IMR-90 (cell line): ENCODE data around the gene GJA4. TPM values are rescaled to one million over a fixed set of nuclear protein-coding genes. Genes with fewer than 3 reads are reported as not detected.

ENCODE experiments used
- ATAC-seq: fragments of 200-7000 bp; cut with Tn5 transposase; 2 replicates; pipeline ENCODE4 v1.9.1; 2020; ENCODE audit warnings: low read depth, mild to moderate bottlenecking, moderate library complexity
- BruUV-seq: library from RNA; stranded (reverse); fragments of 400-500 nt; replicated peaks from 2 replicates; lab custom pipeline; 2021; lab: Mats Ljungman, UMichigan
- CTCF ChIA-PET: fragments of 300-600 bp; formaldehyde crosslinking; extraction: SDS; loops from one replicate; lab custom pipeline; 2021; ENCODE audit warnings: antibody characterized with exemption; lab: Yijun Ruan, JAX
- POLR2A ChIA-PET: fragments of 300-600 bp; sonication (Branson Sonifier 250); formaldehyde crosslinking; loops from one replicate; lab custom pipeline; 2022; ENCODE audit warnings: antibody characterized with exemption; ENCODE audit not compliant: unreplicated experiment; lab: Charles Lee
- DNase-seq: peaks from one replicate; pipeline ENCODE4 v3.0.0; 2013
- H2AFZ ChIP-seq: replicated peaks from 2 replicates; pipeline ENCODE3; 2013; ENCODE audit warnings: low read length, mild to moderate bottlenecking; ENCODE audit not compliant: poor library complexity
- H2AK5ac ChIP-seq: 2 replicates; pipeline ENCODE4 v1.6.1; 2013; ENCODE audit warnings: low read depth, low read length, inconsistent platforms
- H2AK9ac ChIP-seq: replicated peaks from 2 replicates; pipeline ENCODE3; 2013; ENCODE audit warnings: mild to moderate bottlenecking, low read depth, low read length, moderate library complexity; ENCODE audit not compliant: poor library complexity
- H2BK120ac ChIP-seq: 2 replicates; pipeline ENCODE4 v1.6.1; 2013; ENCODE audit warnings: low read depth, low read length, inconsistent platforms
- H2BK15ac ChIP-seq: 3 replicates; pipeline ENCODE4 v1.6.1; 2013; ENCODE audit warnings: low read depth, low read length, inconsistent platforms
- H2BK20ac ChIP-seq: 2 replicates; pipeline ENCODE4 v1.6.1; 2013; ENCODE audit warnings: low read depth, mild to moderate bottlenecking, inconsistent platforms, low read length, moderate library complexity
- H2BK5ac ChIP-seq: 2 replicates; pipeline ENCODE4 v1.6.1; 2013; ENCODE audit warnings: mild to moderate bottlenecking, low read depth, low read length, inconsistent platforms; ENCODE audit not compliant: poor library complexity, severe bottlenecking
- H3K14ac ChIP-seq: replicated peaks from 2 replicates; pipeline ENCODE4 v1.6.1; 2013; ENCODE audit warnings: low read depth, low read length, inconsistent platforms
- H3K18ac ChIP-seq: 2 replicates; pipeline ENCODE4 v1.6.1; 2013; ENCODE audit warnings: low read depth, low read length, control low read depth
- H3K23ac ChIP-seq: 2 replicates; pipeline ENCODE4 v1.6.1; 2013; ENCODE audit warnings: low read depth, low read length, inconsistent platforms
- H3K27ac ChIP-seq: 2 replicates; pipeline ENCODE4 v1.5.1; 2013; ENCODE audit warnings: mild to moderate bottlenecking, control low read depth, low read length; ENCODE audit not compliant: insufficient read depth
- H3K27me3 ChIP-seq: 2 replicates; pipeline ENCODE4 v1.6.1; 2013; ENCODE audit warnings: low read length; ENCODE audit not compliant: control insufficient read depth, insufficient read depth
- H3K36me3 ChIP-seq: 2 replicates; pipeline ENCODE4 v1.6.1; 2013; ENCODE audit warnings: low read length, mixed read lengths; ENCODE audit not compliant: control insufficient read depth, insufficient read depth
- H3K4ac ChIP-seq: 2 replicates; pipeline ENCODE4 v1.6.1; 2013; ENCODE audit warnings: low read depth, low read length, inconsistent platforms
- H3K4me1 ChIP-seq: 2 replicates; pipeline ENCODE4 v1.6.1; 2013; ENCODE audit warnings: low read length, mixed read lengths; ENCODE audit not compliant: control insufficient read depth, insufficient read depth
- H3K4me2 ChIP-seq: 2 replicates; pipeline ENCODE4 v1.6.1; 2013; ENCODE audit warnings: low read depth, mild to moderate bottlenecking, control low read depth, low read length, moderate library complexity
- H3K4me3 ChIP-seq: 2 replicates; pipeline ENCODE4 v1.5.1; 2013; ENCODE audit warnings: low read depth, mild to moderate bottlenecking, control low read depth, low read length, moderate library complexity; ENCODE audit not compliant: insufficient read depth
- H3K56ac ChIP-seq: 2 replicates; pipeline ENCODE4 v1.6.1; 2013; ENCODE audit warnings: low read length, inconsistent platforms; ENCODE audit not compliant: insufficient read depth; ENCODE audit errors: extremely low read depth
- H3K79me1 ChIP-seq, 2 experiments: 2 replicates each; pipeline ENCODE4 v1.6.1; 2013; ENCODE audit warnings: low read length in 2 of 2, inconsistent platforms in 1 of 2, low read depth in 1 of 2
- H3K9ac ChIP-seq: 2 replicates; pipeline ENCODE4 v1.6.1; 2013; ENCODE audit warnings: low read depth, low read length, control low read depth
- H3K9me1 ChIP-seq: 2 replicates; pipeline ENCODE4 v1.6.1; 2013; ENCODE audit warnings: low read length, inconsistent platforms; ENCODE audit not compliant: insufficient read depth
- H3K9me3 ChIP-seq: 2 replicates; pipeline ENCODE4 v1.6.1; 2013; ENCODE audit warnings: low read length; ENCODE audit not compliant: control insufficient read depth, insufficient read depth
- H4K20me1 ChIP-seq: 2 replicates; pipeline ENCODE4 v1.6.1; 2013; ENCODE audit warnings: low read length, inconsistent platforms; ENCODE audit not compliant: insufficient read depth
- H4K5ac ChIP-seq: 2 replicates; pipeline ENCODE4 v1.6.1; 2013; ENCODE audit warnings: mild to moderate bottlenecking, low read depth, low read length, control low read depth
- H4K8ac ChIP-seq, 2 experiments: 2 replicates each; pipeline ENCODE4 v1.6.1; 2013; ENCODE audit warnings: low read depth in 2 of 2, low read length in 2 of 2, control low read depth in 1 of 2, inconsistent platforms in 1 of 2
- H4K91ac ChIP-seq: 2 replicates; pipeline ENCODE4 v1.6.1; 2013; ENCODE audit warnings: low read depth, low read length, inconsistent platforms; ENCODE audit not compliant: insufficient read depth
- BHLHE40 ChIP-seq: fragments of 150-350 bp; IDR thresholded peaks from 2 replicates; pipeline ENCODE4 v1.6.1; 2016; ENCODE audit warnings: mild to moderate bottlenecking, low read depth, low read length
- CEBPB ChIP-seq: IDR thresholded peaks from 2 replicates; pipeline ENCODE4 v1.6.1; 2012; ENCODE audit warnings: low read depth, low read length, improper control_type of control experiment
- FOS ChIP-seq: fragments of 150-350 bp; IDR thresholded peaks from 2 replicates; pipeline ENCODE4 v1.6.1; 2016; ENCODE audit warnings: low read depth, low read length
- MAFK ChIP-seq: IDR thresholded peaks from 2 replicates; pipeline ENCODE4 v1.6.1; 2012; ENCODE audit warnings: low read depth, low read length, improper control_type of control experiment
- MXI1 ChIP-seq: IDR thresholded peaks from 2 replicates; pipeline ENCODE4 v1.6.1; 2012; ENCODE audit warnings: low read depth, mild to moderate bottlenecking, low read length, moderate library complexity, borderline replicate concordance
- NFE2L2 ChIP-seq: fragments of 150-350 bp; IDR thresholded peaks from 2 replicates; pipeline ENCODE4 v1.6.1; 2016; ENCODE audit warnings: low read depth, mild to moderate bottlenecking, low read length
- RAD21 ChIP-seq: IDR thresholded peaks from 2 replicates; pipeline ENCODE4 v1.6.1; 2012; ENCODE audit warnings: low read length, improper control_type of control experiment
- RFX5 ChIP-seq: IDR thresholded peaks from 2 replicates; pipeline ENCODE4 v1.8.0; 2012; ENCODE audit warnings: low read depth, mild to moderate bottlenecking, low read length, moderate library complexity
- WGBS, 2 experiments: methylation state at CpG; one replicate each; pipeline versions ENCODE4 v1.1.5 to v1.1.7; 2013; ENCODE audit warnings: missing lambda C conversion rate in 2 of 2; ENCODE audit not compliant: insufficient read length in 1 of 2; ENCODE audit errors: extremely low coverage in 2 of 2; 5-methylcytosine and 5-hydroxymethylcytosine counted together
- dilution Hi-C: fragments of 300-500 bp; cut with HindIII; formaldehyde crosslinking; loops from one replicate; pipeline ENCODE4 v1.14.3; 2018; ENCODE audit warnings: low sequenced_read_pairs; ENCODE audit not compliant: unreplicated experiment
- in situ Hi-C: fragments of 300-500 bp; cut with MboI; formaldehyde crosslinking; loops from 3 replicates; pipeline ENCODE4 v1.14.3; 2019; ENCODE audit warnings: low sequenced_read_pairs, inconsistent platforms, mixed read lengths
- intact Hi-C: fragments of 100-400 bp; cut with micrococcal nuclease; formaldehyde crosslinking; loops from 2 replicates; pipeline ENCODE4 v1.10.0; 2022
- polyA plus RNA-seq, 3 experiments: library from polyadenylated mRNA; depleted of rRNA; stranded (reverse); fragments of >200 nt; gene quantifications; 2 replicates each; pipeline ENCODE4 v1.2.3, GENCODE V29; 2012; ENCODE audit warnings: low replicate concordance in 1 of 3
- total RNA-seq: library from RNA; depleted of rRNA; stranded (reverse); fragments of >200 nt; gene quantifications from 2 replicates; pipeline ENCODE4 v1.2.3, GENCODE V29; 2012

GJA4 gene
- total and polyA plus RNA-seq, 2 of the 4 experiments (the other 2 are of a cell fraction) = not detected

DNA sequence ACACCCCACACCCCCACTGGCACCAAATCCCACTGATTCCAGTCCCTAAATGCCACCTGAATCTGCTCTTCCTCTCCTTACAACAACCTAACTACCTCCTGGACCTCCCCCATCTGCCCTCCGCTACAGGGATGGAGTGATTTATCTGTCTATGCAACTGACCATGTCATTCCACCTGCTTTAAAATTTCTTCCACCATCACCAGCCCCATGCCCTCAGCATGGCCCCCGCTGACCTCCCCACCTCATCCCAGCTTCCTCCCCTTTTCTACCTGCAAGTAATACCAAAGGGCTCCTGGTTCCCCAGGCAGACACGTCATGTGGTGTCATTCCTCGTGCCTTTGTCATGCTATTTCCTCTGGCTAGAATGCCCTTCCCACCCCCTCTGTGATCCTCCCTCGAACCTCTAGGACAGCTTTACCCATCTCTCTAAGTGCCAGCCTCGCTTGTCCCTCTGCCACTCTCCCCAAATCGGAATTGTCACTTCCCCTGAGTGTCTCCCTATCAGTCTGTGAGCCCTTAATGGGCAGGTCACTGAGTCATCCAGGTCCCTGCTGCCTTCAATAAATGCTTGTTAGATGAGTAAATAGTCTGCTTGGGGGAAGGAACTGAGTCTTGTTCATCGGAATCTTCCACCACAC, 29.5 kb upstream of the GJA4 start:
- Histone ChIP-seq H4K5ac (no peak overlapping the region), H3K4me3 (no peak overlapping the region), H2BK15ac (no peak overlapping the region), H3K4me2 (no peak overlapping the region), H3K23ac (no peak overlapping the region), H4K8ac (no peak overlapping the region), H2BK120ac (no peak overlapping the region), H4K20me1 (no peaks in the 10 kb centered on the region), H3K9me3 (no peaks in the 10 kb centered on the region), H3K4me1 (no peaks in the 10 kb centered on the region), H3K27me3 (peaks cover 2% of the 10 kb centered on the region), H2BK20ac (no peak overlapping the region), H4K91ac (no peak overlapping the region), H3K56ac (no peak overlapping the region), H3K4ac (no peak overlapping the region), H2BK5ac (no peak overlapping the region), H3K14ac (no peak overlapping the region), H3K18ac (no peak overlapping the region), H3K36me3 (no peaks in the 10 kb centered on the region), H3K9me1 (no peaks in the 10 kb centered on the region), H3K27ac (no peak overlapping the region), H3K79me1 (no peaks in the 10 kb centered on the region), H2AFZ (no peak overlapping the region), H3K9ac (no peak overlapping the region), H2AK5ac (no peak overlapping the region), H2AK9ac (no peak overlapping the region)
- TF ChIP-seq MAFK (no peak), BHLHE40 (no peak), CEBPB (no peak), RAD21 (no peak), RFX5 (no peak), FOS (no peak), NFE2L2 (no peak), MXI1 (no peak)
- WGBS, 2 experiments = 39% methylated on average over 5 of the region's 8 CpGs; no CpG with 5 or more reads in 1 of the 2 experiments
- POLR2A ChIA-PET = no interaction called here
- intact Hi-C loops = no loop called here
- CTCF ChIA-PET = no interaction called here
- DNase-seq (peak; percentile 9), ATAC-seq (peak; percentile 27; the same call in 1 of the 2 replicates)
- in situ Hi-C loops = no loop called here
- BruUV-seq = no TSS peak
- dilution Hi-C loops = no loop called here
